HepG2 (cell line): ENCODE results near the gene MPV17L2. TPM values are rescaled to one million over a fixed set of nuclear protein-coding genes. Genes with fewer than 3 reads are reported as not detected.

ENCODE experiments used
- CHD2 ChIP-seq: IDR thresholded peaks from 2 replicates; pipeline ENCODE4 v1.6.1; 2011; ENCODE audit warnings: low read depth, low read length, improper control_type of control experiment
- ELK4 ChIP-seq: sonication (generic); formaldehyde crosslinking; IDR thresholded peaks from 2 replicates; pipeline ENCODE4 v1.9.0; 2021; ENCODE audit warnings: missing genetic modification reagents, borderline replicate concordance
- KIAA2018 ChIP-seq: sonication (generic); formaldehyde crosslinking; IDR thresholded peaks from 2 replicates; pipeline ENCODE4 v1.5.0; 2020; ENCODE audit warnings: mild to moderate bottlenecking, missing genetic modification reagents, borderline replicate concordance
- MBD4 ChIP-seq: IDR thresholded peaks from 2 replicates; pipeline ENCODE4 v1.6.1; 2012; ENCODE audit warnings: low read length, inconsistent platforms, borderline replicate concordance
- MYNN ChIP-seq: sonication (generic); formaldehyde crosslinking; IDR thresholded peaks from 2 replicates; pipeline ENCODE4 v1.4.0; 2020; ENCODE audit warnings: mild to moderate bottlenecking, low read depth, missing genetic modification reagents
- NFKBIZ ChIP-seq: IDR thresholded peaks from 2 replicates; pipeline ENCODE4 v1.6.1; 2018; ENCODE audit warnings: missing genetic modification reagents, missing compliant biosample characterization
- RORA ChIP-seq: sonication (generic); formaldehyde crosslinking; IDR thresholded peaks from 2 replicates; pipeline ENCODE4 v1.5.0; 2020; ENCODE audit warnings: mild to moderate bottlenecking, missing genetic modification reagents, moderate library complexity
- SATB2 ChIP-seq: sonication (generic); formaldehyde crosslinking; IDR thresholded peaks from 2 replicates; pipeline ENCODE4 v1.5.0; 2020; ENCODE audit warnings: missing genetic modification reagents
- YEATS2 ChIP-seq: sonication (generic); formaldehyde crosslinking; IDR thresholded peaks from 2 replicates; pipeline ENCODE4 v1.4.0; 2020; ENCODE audit warnings: missing genetic modification reagents, borderline replicate concordance
- YEATS4 ChIP-seq: sonication (generic); formaldehyde crosslinking; IDR thresholded peaks from 2 replicates; pipeline ENCODE4 v1.4.0; 2020; ENCODE audit warnings: missing genetic modification reagents, borderline replicate concordance
- ZFAT ChIP-seq: sonication (generic); formaldehyde crosslinking; conservative IDR thresholded peaks from 2 replicates; pipeline ENCODE4 v1.8.1; 2023; ENCODE audit warnings: missing genetic modification reagents, inconsistent platforms
- ZFYVE20 ChIP-seq: sonication (generic); formaldehyde crosslinking; IDR thresholded peaks from 2 replicates; pipeline ENCODE4 v1.8.0; 2023; ENCODE audit warnings: low read depth, mild to moderate bottlenecking, moderate library complexity, missing genetic modification reagents, borderline replicate concordance
- polyA plus RNA-seq, 8 experiments: library from polyadenylated mRNA; depleted of rRNA in 3 of 8; stranded (reverse) in 7 of 8; unstranded in 1 of 8; fragments of >200 nt; fragmentation: Illumina TruSeq in 4 of 8; extraction: Trizol in 4 of 8; gene quantifications; 2 replicates each; pipeline versions ENCODE4 v1.2.1 to v1.2.3, GENCODE V29; 2011 to 2016; ENCODE audit warnings: low read depth in 4 of 8, missing spikeins in 1 of 8, mixed read lengths in 1 of 8; ENCODE audit not compliant: insufficient read depth in 1 of 8
- total RNA-seq, 5 experiments: library from RNA; depleted of rRNA; stranded (reverse); fragments of >200 nt; fragmentation: Illumina TruSeq; extraction: Trizol; gene quantifications; 2 replicates each; pipeline ENCODE4 v1.2.3, GENCODE V29; 2016; ENCODE audit warnings: low read depth in 1 of 5
- TF ChIP-seq, protein P1 (sequence below): sonication (generic); formaldehyde crosslinking; conservative IDR thresholded peaks from 2 replicates; pipeline ENCODE4 v1.4.0; 2020; ENCODE audit warnings: missing genetic modification reagents
- TF ChIP-seq, protein P2 (sequence below): sonication (generic); formaldehyde crosslinking; IDR thresholded peaks from 2 replicates; pipeline ENCODE4 v1.4.0; 2020; ENCODE audit warnings: mild to moderate bottlenecking, missing genetic modification reagents, borderline replicate concordance

Gene MPV17L2
- total and polyA plus RNA-seq, 2 of the 13 experiments (the other 11 are each of a cell fraction or from before 2014, with no cell fraction given): 13.6 to 16.7 TPM

- TF ChIP-seq CHD2: peak; percentile 94
- TF ChIP-seq NFKBIZ (CRISPR knock-in tag): no peak
- peak; percentile 95 for TF ChIP-seq YEATS2 (CRISPR knock-in tag)
- TF ChIP-seq, protein P1, sequence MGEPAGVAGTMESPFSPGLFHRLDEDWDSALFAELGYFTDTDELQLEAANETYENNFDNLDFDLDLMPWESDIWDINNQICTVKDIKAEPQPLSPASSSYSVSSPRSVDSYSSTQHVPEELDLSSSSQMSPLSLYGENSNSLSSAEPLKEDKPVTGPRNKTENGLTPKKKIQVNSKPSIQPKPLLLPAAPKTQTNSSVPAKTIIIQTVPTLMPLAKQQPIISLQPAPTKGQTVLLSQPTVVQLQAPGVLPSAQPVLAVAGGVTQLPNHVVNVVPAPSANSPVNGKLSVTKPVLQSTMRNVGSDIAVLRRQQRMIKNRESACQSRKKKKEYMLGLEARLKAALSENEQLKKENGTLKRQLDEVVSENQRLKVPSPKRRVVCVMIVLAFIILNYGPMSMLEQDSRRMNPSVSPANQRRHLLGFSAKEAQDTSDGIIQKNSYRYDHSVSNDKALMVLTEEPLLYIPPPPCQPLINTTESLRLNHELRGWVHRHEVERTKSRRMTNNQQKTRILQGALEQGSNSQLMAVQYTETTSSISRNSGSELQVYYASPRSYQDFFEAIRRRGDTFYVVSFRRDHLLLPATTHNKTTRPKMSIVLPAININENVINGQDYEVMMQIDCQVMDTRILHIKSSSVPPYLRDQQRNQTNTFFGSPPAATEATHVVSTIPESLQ (CRISPR knock-in tag): no peak
- TF ChIP-seq SATB2 (CRISPR knock-in tag): no peak
- no peak for TF ChIP-seq ZFAT (CRISPR knock-in tag)
- TF ChIP-seq YEATS4 (CRISPR knock-in tag): peak; percentile 67; the same call in 1 of the 2 replicates
- TF ChIP-seq MBD4: no peak
- TF ChIP-seq, protein P2, sequence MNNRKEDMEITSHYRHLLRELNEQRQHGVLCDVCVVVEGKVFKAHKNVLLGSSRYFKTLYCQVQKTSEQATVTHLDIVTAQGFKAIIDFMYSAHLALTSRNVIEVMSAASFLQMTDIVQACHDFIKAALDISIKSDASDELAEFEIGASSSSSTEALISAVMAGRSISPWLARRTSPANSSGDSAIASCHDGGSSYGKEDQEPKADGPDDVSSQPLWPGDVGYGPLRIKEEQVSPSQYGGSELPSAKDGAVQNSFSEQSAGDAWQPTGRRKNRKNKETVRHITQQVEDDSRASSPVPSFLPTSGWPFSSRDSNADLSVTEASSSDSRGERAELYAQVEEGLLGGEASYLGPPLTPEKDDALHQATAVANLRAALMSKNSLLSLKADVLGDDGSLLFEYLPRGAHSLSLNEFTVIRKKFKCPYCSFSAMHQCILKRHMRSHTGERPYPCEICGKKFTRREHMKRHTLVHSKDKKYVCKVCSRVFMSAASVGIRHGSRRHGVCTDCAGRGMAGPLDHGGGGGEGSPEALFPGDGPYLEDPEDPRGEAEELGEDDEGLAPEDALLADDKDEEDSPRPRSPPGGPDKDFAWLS (CRISPR knock-in tag): no peak
- TF ChIP-seq ELK4: no peak
- no peak for TF ChIP-seq MYNN (CRISPR knock-in tag)
- TF ChIP-seq ZFYVE20 (CRISPR knock-in tag): no peak
- TF ChIP-seq RORA (CRISPR knock-in tag): no peak
- no peak for TF ChIP-seq KIAA2018 (CRISPR knock-in tag)
Observed at GRCh38 chr19:18152817-18153555, 40.0 kb upstream of the MPV17L2 start, which contains the start of gene PIK3R2 (continued).
